SKM-1 (cell line): ENCODE measurements around the gene CDH22.

ENCODE experiments used
- DNase-seq: peaks from one replicate; lab custom pipeline; 2025; ENCODE audit not compliant: unreplicated experiment; lab: John Stamatoyannopoulos, UW

CDH22 gene

DNA sequence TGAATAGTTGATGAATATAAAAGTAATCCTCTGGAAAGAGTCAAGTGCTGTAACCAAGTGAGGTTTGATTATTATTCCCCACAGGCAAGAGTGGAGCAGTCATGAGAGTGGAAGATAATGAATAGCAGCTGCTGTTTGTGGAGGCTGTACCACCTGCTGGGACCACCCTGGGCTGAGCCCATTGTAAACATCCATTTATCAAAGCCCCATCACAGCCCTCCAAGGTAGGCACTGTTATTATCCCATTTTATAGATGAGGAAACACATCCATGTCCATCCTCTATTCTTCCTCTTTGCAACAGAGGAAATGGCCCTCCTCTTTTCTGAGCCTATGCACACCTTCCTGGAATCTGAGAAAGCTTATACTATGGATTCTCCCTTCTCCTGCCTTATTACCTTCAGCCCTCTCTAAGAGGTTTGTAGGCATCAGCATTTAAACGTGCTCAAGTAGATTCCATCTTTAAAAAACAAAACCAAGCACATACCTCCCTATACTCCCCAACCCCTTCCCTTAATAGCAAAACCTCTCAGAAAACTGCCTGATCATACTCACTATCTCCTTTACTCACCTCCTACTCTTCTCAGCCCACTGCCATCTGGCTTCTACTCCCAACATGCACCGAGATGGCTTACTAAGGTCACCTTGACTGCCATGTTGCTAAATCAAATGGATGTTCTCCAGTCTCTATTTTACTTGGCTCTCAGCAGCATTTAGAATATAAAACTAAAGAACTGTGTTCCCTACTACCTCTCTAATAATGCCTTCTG, 37.1 kb downstream of the CDH22 start:
- no peak for DNase-seq

DNA sequence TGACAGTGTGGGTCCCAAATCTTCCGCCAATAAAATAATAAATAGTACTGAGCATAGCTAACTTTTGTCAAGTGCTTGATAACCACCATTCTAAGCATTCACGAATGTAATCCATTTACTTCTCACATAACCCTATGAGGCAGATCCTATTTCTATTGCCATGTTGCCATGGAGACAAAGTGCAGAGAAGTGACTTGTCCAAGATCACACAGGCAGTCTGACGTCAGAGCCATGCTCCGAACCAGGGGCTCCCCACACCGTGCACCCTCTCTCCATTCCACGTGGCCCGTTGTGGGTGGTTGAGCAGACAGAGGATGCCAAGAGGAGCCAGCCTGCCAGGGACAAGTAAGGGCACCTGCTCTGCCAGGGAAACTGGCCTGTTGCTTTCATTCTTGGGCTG, 38.9 kb downstream of the CDH22 start:
- DNase-seq = no peak

DNA sequence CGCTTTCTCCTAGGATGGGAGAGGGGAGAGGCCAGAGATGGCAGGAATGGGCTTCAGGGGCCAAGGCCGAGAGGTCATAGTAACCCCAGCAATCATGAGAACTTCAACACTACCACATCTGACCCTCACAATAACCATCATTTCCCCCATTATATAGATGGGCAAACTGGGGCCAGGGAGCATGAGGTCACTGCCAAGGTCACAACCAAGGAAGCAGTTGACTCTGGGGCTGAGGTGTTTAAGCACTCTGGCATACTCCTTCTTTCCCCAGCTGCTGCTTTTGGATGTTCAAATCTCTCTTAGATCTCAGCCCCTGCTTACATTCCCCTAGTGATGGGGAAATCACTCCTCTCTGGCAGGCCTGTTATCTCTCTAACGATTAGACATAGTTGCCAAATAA, 39.6 kb downstream of the CDH22 start:
- DNase-seq = no peak

DNA sequence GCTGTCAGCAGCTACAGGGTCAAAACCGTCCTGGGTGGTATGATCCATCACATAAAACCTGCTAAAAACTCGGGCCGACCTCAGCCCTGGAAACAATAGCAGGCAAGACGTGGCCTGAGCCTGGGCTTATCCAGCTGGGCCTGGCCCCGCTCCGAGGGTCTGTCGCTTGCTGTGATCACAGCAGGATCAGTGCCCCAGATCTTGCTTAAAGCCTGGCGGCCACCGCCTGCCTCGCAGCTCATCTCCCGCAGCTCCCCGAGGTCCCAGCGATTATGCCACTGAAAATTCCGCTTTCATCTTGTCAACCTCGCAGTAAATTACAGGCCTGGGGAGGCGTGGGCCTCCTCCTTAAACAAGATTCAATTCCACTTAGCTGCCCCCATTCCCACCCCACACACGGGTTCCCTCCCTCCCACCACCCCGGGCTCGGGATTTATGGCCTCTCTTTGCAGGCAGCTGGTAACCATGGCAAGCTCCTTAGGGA, 40.1 kb downstream of the CDH22 start:
- no peak for DNase-seq

DNA sequence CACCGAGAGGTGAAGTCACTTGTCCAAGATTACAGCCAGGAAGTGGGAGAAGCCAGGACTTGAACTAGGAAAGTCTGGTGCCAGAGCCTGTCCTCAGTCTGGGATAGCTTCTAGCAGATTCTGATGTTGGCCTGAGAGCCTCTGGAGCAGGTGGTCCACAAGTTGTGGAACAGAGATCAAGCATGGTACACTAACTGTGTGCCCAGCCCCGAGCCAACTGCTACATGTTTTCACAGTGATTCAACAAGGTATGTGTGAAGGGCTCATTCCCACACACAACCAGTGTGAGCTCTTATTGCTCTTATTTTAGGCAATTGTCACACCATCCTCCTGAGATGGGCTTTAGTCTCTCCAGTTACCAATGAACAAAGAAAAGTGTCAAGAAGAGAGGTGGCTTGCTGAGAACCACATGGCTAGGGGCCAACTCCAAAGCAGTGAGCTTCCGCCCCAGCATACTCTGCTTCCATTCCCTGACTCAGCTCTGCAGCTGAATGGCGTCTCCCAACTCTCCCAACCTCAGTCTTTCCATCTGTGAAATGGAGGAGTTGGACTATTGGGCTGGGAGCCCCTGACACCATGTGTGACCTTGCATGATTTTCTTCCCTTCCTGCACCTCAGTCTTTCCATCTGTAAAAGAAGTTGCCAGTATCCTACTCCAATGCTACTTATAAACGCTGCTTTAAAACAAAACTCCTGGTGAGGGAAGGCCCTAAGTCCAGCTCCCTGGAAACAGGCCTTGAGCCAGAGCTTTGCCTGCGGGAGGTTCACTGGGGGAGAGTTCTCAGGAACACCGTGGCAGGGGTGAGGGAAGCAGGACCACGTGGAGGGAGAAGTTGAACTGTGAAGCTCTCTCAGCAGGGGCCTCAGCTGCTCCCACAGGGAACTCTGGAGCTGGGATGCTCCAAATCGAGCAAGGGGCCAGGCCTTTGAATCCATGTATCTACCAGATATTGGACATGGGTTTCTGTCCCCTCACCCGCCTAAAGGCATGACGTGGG, 40.9 kb downstream of the CDH22 start:
- no peak for DNase-seq

DNA sequence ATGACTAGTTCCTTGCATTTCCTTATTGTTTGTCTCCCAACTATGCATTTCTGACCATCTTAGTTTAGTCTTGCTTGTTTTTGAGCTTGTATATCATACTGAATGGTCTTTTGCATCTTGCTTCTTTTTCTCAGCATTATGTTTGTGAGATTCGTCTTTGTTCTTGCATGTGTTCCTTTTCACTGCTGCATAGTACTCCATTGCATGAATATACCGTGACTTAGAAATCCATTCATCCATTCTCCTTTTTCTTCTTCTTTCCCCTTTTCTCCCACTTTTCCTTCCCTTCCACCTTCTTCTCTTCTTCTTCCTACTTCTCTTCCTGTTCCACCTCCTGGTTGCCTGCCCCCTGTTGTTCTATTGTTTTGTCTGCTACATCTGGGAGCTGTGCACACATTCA, 42.8 kb downstream of the CDH22 start:
- no peak for DNase-seq

DNA sequence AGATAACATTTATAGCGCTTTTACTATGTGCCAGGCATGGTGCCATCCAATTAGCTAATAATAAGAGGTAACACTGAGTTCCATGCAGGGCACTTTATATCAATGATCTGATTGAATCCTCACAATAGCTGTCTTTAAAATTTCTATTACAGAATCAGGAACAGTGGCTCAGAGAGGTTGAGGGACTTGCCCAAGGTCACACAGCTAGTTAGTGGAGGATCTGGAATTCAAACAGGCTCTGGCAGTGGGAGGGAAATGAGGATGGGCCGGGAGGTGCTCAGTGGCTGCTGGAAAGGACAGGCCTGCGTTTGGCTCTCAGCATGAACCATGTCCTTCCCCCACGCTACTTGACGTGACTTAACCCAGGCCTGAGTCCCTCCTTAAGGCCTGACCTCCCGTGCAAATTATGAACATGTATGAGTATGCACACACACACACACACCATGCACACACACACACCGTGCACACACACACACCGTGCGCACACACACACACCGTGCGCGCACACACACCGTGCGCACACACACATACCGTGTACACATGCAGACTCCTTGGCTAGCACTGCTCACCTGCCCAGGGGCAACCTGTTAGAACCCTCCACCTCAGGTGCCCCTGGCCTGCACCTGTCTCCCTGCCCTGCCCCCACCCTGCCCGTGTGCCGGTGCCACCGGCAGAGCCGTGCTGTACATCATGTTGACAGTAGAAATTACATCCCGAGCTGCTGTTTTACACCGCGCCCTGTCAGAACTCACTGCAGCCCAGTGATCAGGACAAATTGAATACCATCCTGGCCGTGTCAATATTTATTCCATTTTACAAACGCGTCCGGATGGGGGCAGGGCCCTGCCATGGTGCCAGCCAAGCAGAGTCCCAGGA, 43.7 kb downstream of the CDH22 start:
- no peak for DNase-seq

DNA sequence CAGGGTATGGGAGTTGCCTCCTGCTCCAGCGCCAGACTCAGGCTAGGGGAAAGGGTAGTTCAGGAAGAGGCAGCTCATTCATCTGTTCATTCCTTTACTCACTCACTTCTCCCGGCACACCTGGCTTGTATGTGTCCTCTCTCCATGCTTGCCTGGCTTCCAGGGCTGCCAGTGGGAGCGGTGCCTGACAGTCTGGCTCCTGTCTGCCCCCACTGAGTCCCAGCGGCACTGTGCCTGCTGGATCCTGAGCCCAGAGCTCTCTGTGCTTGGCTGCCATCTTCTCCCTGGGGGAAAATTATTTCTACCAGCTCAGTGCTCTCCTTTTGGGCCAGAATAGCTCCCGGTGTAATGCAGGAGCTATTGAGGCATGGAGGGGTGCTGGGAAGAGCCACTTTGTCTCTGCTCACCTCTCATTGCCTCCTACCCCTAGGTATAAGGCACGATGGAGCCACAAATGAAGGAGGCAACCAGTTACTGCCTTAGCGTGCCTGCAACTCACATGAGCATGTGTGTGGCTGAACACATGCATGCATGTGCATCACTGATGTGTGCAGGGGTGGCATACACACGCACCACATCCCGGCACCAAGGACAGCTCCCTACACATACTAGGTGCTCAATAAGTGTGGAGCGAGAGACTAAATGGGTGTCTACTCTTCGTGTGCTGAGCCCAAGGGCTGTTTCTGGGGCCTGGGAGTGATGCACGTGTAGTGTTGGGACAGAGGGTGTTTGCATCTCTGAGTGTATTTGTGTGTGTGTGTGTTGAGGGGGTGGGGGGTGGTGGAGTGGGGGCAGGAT, 46.6 kb downstream of the CDH22 start:
- no peak for DNase-seq

DNA sequence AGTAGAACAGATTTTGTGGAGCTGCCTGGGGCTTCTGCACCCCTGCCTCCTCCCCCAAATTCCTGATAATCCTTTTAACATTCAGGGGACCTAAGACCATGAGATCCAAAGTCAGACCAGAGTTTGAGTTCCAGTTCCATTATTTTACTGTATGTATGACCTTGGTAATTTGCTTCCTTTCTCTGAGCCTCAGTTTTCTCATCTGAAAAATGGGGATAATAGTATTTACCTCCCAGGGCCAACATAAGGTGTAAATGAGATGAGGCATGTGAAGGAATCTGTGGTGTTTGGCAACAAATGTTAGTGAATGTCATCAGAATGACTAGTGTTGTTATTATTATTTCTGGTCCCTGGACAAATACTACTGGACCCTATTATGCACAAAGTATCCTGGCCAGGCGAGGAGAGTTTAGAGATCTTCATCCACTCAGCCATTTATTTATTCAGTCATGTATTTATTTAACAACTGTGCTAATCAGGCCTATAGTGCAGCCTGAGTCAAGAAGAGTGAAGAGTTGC, 47.3 kb downstream of the CDH22 start:
- DNase-seq = no peak

DNA sequence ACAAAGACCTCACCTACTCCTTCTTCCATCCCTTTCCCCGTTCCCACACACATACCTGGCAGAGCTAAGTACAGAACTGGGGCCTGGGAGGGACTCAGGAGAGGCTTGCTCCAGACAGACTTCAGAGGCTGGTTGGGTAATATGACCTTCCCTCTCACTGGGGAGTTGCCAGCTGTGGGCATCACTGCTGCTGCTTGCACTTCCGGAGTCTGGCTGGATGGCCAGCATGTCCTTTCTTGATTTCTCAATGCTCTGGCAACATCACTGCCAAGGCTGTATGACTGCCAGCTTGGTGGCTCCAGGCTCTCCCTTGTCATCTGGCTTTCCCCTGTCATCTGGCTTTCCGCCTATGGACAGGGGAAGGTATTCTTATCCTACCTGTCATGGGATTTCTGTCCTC, 47.8 kb downstream of the CDH22 start:
- no peak for DNase-seq

DNA sequence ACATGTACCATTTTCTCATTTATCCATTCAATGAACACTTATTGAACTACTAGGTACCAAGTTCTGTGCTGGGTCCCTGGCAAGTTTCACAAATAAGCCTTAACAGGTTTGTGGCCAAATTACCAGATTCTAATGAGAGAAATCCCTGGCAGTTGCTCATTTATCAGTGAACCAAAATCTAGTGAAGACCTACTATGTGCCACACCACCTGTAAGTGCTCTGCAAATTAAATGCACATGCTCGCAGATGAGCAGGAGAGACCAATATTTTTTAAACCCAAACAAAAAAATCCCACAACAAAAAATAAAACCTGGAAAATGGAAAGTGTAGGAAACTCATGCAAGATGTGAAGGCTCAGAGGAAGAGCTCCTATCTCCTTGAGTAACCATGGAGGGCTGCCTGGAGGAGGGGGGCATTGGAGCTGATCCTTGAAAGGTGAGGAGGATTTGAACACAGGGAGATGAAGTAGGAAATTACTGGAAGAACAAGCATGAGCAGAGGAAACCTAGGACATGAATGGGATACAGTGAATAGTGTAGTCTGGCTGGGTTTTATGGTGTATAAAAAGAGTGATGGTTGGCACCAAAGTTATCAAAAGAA, 48.9 kb downstream of the CDH22 start:
- no peak for DNase-seq

DNA sequence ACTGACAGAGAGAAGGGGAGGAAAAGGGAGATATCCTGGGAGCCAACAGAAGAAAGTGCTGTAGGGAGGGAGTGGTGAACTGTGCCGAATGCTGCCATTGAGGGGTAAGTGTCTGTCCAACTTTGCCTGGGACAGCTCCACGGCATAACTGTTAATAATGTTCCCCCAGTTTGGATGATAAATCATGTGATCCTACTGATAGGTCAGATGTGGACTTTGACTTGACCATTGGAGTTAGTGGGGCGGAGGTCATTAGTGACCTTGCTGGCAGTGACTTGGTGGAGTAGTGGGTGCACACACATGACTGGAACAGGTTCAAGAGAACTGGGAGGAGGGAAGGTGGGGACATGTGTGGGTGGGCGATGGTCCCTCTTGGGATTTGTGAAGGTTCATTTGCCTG, 50.4 kb downstream of the CDH22 start:
- no peak for DNase-seq

DNA sequence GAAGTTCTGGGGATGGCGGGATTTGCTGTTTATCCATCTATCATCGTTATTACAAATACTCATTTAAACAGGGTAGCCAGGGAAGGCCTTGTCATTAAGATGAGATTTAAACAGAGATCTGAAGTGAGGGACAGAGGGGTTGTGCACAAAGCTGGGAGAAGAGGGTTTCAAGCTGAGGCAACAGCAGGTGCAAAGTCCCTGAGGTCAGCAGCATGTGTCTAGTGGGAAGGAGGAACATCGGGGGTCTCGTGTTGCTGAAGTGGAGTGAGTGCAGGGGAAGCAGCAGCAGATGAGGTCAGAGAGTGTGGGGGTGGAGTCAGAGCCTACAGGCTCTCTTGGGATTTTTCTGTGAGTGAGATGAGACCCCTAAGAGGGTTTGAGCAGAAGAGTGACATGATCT, 52.0 kb downstream of the CDH22 start:
- DNase-seq = no peak

DNA sequence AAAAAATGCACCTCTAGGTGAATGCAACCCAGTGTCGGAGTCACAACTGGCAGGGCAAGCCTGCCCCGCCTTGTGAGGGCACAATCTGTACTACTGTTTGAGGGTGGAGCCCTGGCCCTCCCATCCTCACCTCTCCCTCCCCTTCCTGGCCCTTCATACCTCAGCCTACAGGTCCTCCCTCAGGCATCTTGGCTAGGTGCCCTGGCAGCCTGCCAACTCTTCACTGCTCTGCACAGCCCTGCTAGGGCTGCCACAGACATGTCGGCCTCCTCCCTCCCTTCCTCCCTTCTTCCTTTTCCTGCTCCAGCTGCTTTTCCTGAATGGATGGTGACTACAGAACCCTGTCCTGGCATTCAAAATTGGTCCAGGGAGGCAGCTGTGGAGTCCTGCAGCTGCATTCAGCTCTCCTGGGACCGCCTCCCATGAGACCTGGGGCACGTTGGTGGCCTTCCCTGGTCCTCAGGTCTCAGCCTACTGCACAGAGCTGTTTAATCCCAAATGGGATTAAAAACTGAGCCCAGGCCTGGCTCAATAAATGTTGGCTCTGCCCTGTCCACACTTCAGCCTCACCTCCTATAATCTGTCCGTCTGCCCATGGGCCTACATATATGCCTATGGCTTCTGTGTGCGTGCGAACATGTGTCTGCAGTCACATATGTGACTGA, 52.7 kb downstream of the CDH22 start:
- DNase-seq = no peak

DNA sequence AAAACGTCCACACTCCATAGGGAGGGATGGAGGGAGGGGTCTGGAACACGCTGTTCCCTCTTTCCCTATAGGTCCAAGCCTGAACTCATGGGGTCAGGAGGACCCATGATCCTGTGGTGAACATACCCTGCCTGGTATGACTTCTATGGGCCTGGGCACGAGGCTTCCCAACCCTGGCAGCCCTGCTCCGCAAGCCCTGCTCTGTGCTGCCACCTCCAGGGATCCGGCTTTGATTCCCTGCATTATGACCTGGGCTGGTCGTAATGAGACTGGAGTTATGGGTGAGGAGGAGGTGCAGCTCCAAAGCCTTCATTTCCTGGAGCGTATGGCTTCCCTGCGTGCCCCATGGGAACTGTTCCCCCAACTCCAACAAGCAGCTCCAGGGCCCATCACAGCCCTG, 54.9 kb downstream of the CDH22 start:
- no peak for DNase-seq

DNA sequence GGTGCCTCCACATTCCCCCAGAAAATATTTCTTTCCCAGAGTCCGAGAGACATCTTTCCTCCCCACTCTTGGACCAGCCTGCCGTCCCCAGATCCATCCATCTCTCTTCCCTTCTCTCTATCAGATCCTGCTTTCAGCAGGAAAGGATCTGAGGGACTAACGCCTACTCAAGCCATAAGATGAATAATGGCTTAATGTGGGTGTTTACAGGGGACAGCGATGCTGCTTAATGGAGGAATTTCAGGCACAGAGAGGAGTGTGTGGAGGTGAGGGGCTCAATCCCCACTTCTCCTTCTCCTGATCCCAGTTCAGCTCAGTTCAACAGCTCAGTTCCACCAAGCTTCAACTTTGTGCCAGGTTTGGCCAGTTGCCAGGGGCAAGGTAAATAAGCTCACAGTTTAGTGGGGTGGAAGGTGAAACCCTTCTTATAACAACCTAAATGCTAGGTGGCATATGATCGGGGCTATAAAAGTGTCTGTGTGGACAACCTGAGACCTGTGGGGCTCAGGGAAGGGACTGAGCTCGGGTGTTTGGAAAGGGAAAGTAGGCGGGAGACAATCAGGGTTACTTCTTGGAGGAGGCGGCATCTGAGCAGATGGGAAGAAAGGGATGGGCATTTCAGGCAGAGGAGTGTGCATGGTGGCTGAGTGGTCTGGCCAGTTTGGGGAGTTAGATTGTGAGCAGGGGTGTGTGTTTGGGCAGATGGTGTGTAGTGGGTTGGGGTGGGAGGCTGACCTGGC, 55.8 kb downstream of the CDH22 start:
- no peak for DNase-seq

DNA sequence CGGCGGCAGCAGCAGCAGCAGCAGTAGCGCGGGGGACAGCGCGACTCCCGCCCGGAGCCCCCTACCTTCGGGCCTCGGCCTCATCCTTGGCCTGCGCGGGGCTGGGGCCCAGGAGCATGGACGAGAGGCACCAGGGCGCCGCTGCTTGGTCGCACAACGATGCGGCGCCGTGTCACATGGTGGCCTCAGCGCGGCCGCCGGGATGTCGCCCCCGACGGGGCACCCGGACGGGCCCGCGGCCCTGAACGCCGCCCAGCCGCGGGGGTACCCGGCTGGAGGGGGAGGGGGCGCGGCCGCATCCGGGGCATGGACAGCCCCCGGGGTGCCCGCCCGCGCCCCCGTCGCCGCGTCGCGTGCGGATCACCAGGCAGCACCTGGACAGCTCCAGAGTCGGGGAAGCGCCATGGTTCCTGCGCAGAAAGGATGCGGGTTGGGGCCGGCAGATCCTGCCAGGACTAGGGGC, 57.1 kb downstream of the CDH22 start:
- DNase-seq = no peak

DNA sequence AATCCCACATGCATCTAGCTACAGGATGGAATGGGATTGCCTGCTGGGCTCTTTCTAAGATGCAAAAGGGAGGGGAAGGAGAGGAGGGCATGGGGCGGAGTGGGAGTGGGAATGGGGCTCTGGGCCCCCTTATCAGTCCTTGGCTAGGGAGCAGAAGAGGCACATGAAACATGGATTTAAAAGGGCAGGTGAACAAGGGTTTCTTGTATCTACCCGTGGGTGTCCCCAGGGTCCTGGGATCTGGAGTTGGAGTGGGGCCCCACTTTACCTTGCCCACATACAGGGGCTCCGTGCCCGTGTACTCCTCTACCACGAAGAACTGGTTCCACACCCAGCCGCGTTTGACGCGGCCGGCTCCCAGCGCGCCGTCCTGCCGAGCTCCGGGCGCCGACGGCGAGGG, 57.5 kb downstream of the CDH22 start:
- DNase-seq = no peak
